ENCODE results near the gene NRP1.

- TF ChIP-seq CTCF (IDR thresholded peaks at IDR 0.05) (no peak), POLR2A (IDR thresholded peaks at IDR 0.05) (no peak)
These were observed 142.3 kb downstream of the NRP1 start for GRCh38 chr10:33192190-33192589.
